HL-60/S4 treated with phorbol 12-myristate 13-acetate at 8.2 ng/mL for 4 days and 3 days (cell line): ENCODE measurements around the gene HDDC3.

Experiments
- in situ Hi-C: fragments of 300-500 bp; cut with MboI; formaldehyde crosslinking; loops from 2 replicates; pipeline ENCODE4 v1.15.0; 2022; ENCODE audit warnings: low sequenced_read_pairs

HDDC3 gene

DNA sequence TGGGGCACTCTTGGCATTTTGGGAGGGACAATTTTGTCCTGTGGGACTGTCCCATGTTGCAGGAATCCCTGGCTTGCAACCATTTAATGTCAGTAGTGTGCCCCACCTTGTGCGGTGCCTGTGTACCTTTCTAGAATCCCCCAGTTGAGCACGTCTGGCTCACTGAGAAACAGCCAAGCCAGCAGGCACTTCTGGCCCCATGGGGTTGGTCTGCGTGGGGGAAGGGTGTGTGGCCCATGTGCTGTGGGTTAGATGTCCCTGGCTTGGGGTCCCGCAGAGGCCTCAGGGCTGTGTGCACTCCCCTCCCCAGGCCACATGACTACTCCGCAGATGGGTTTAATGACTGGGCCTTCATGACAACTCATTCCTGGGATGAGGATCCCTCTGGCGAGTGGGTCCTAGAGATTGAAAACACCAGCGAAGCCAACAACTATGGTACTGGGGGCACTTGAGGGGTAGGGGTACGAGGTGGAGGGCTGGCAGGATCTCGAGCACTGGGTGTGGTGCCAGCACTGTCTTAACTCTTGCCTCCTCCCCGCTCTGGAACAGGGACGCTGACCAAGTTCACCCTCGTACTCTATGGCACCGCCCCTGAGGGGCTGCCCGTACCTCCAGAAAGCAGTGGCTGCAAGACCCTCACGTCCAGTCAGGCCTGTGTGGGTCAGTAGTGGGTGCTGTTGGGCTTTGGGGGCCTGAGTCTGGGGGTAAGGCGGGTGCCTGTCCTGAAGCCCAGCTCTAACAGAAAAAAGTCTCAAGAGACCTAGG lies 51.8 kb downstream of the HDDC3 start:
- in situ Hi-C loops, result loop anchor here (25.0 kb wide), 2 partner anchors 168 to 368 kb away; partner anchors contain the start of gene BLM
